Chondrocyte (in vitro differentiated cells): Measurements from ENCODE around the gene SLC13A1. TPM values are rescaled to one million over a fixed set of nuclear protein-coding genes. Genes with fewer than 3 reads are reported as not detected.

Experiments
- DNase-seq: peaks from one replicate; pipeline ENCODE4 v3.0.0; 2021; ENCODE audit warnings: mixed read lengths, low spot score
- H3K27ac Mint-ChIP-seq: one replicate; pipeline ENCODE4 v1.8.0; 2021; ENCODE audit warnings: mild to moderate bottlenecking, moderate library complexity, mixed read lengths; ENCODE audit not compliant: unreplicated experiment
- H3K27me3 Mint-ChIP-seq: 2 replicates; pipeline ENCODE4 v1.8.0; 2021; ENCODE audit warnings: low read depth, mixed read lengths
- H3K36me3 Mint-ChIP-seq: 2 replicates; pipeline ENCODE4 v1.8.0; 2021; ENCODE audit warnings: low read depth, mixed read lengths
- H3K4me1 Mint-ChIP-seq: 2 replicates; pipeline ENCODE4 v1.8.0; 2021; ENCODE audit warnings: low read depth, mild to moderate bottlenecking, mixed read lengths
- H3K4me3 Mint-ChIP-seq: one replicate; pipeline ENCODE4 v1.8.0; 2021; ENCODE audit warnings: mild to moderate bottlenecking, moderate library complexity, mixed read lengths; ENCODE audit not compliant: unreplicated experiment
- H3K9me3 Mint-ChIP-seq: 2 replicates; pipeline ENCODE4 v1.8.0; 2021; ENCODE audit warnings: low read depth, mixed read lengths
- long read RNA-seq: library from polyadenylated mRNA; stranded (forward); transcript quantifications from one replicate; pipeline ENCODE4 v2.0.0, GENCODE V29; 2021
- total RNA-seq: library from RNA; stranded (reverse); gene quantifications from 3 replicates; pipeline ENCODE4 v1.2.1, GENCODE V29; 2021
- TF ChIP-seq, protein P1 (sequence below): fragments of 200-600 bp; sonication (generic); IDR thresholded peaks from 2 replicates; pipeline ENCODE4 v1.5.0; 2021; ENCODE audit warnings: antibody characterized with exemption, mild to moderate bottlenecking, moderate library complexity

Gene SLC13A1, protein sequence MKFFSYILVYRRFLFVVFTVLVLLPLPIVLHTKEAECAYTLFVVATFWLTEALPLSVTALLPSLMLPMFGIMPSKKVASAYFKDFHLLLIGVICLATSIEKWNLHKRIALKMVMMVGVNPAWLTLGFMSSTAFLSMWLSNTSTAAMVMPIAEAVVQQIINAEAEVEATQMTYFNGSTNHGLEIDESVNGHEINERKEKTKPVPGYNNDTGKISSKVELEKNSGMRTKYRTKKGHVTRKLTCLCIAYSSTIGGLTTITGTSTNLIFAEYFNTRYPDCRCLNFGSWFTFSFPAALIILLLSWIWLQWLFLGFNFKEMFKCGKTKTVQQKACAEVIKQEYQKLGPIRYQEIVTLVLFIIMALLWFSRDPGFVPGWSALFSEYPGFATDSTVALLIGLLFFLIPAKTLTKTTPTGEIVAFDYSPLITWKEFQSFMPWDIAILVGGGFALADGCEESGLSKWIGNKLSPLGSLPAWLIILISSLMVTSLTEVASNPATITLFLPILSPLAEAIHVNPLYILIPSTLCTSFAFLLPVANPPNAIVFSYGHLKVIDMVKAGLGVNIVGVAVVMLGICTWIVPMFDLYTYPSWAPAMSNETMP
- not detected in 3 replicates for total RNA-seq
- long read RNA-seq = 0 reads

DNA sequence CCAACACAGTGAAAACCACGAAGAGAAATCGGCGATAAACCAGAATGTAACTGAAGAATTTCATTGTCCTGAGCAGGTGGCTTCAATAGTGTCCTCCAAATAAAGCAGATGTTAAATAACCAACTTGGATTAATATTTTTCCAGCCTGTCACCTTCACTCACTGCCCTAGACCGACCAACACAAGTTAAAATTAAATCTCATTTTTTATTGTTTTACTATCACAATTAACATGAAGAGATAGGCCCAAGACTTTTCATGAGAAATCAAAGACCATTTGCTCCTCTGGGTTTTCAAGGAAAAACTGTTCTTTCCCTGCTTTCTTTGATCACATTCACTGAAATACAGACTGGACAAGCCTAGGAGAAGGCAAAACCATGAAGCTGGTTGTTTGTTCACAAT lies at the start of gene SLC13A1:
Gene SLC13A1, minus strand, starts transcription at position 87 of the 400 bp plus-strand sequence. Its CDS starts 23 bp downstream, at position 64.
- TF ChIP-seq, protein P1, sequence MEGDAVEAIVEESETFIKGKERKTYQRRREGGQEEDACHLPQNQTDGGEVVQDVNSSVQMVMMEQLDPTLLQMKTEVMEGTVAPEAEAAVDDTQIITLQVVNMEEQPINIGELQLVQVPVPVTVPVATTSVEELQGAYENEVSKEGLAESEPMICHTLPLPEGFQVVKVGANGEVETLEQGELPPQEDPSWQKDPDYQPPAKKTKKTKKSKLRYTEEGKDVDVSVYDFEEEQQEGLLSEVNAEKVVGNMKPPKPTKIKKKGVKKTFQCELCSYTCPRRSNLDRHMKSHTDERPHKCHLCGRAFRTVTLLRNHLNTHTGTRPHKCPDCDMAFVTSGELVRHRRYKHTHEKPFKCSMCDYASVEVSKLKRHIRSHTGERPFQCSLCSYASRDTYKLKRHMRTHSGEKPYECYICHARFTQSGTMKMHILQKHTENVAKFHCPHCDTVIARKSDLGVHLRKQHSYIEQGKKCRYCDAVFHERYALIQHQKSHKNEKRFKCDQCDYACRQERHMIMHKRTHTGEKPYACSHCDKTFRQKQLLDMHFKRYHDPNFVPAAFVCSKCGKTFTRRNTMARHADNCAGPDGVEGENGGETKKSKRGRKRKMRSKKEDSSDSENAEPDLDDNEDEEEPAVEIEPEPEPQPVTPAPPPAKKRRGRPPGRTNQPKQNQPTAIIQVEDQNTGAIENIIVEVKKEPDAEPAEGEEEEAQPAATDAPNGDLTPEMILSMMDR = no peak
- Mint-ChIP-seq H3K4me3 (no peak within 1 kb of the TSS), H3K27me3 (peaks cover 2% of the 10 kb centered on the region), H3K9me3 (no peaks in the 10 kb centered on the region), H3K4me1 (no peaks in the 10 kb centered on the region), H3K27ac (no peak within 1 kb of the TSS), H3K36me3 (no peaks in the 10 kb centered on the region)
- no peak for DNase-seq

DNA sequence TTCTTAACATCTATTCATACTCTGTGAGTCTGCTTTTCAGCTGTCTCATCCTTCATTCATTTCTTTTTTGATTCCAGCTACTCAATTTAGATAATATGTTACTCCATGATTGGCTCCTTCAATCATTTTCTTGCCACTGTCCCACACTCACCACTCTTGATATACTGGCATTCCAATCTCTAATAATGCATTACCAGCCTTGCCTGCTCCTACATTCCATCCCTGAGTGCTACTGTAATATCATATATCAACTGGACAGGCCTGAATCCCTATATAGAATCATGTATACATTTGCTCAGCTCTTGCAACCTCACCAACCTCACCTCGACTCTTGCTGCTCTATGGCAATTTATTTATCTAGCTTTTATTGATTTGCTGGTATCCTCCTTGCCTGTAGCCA lies 45.0 kb upstream of the SLC13A1 start:
- H3K4me3 Mint-ChIP-seq = no peak overlapping the region
- no peaks in the 10 kb centered on the region for H3K9me3 Mint-ChIP-seq
- no peaks in the 10 kb centered on the region for H3K4me1 Mint-ChIP-seq
- TF ChIP-seq, protein P1 = no peak
- H3K27me3 Mint-ChIP-seq = peaks cover 4% of the 10 kb centered on the region
- H3K27ac Mint-ChIP-seq = no peak overlapping the region
- DNase-seq = no peak
- H3K36me3 Mint-ChIP-seq = no peaks in the 10 kb centered on the region

DNA sequence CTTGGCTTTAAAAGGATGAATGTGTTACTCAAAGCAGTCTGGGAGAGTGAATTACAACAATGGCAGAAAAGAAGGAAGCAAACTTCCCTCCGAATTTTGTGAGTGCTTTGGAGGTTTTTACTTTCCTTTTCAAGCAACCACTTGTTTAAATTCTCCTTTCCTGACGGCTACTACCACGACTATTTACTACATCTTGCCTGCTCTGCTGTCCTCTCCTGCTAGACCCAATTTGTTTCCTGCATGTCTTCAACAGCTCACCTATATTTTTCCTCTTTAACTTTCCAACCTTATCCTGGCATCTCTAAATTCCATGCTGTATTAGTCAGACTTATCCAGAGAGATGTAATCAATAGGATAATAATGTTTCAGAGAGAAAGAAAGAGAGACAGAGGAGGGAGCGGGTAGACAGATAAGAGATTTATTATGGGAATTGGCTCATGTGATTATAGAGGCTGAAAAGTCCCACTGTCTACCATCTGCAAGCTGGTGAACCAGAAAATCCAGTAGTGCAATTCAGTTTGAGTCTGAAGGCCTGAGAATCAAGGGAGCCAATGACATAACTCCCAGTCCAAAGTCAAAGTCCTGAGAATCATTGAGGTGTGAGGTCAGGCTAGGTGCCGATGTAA lies 42.8 kb upstream of the SLC13A1 start:
- H3K36me3 Mint-ChIP-seq = no peaks in the 10 kb centered on the region
- no peaks in the 10 kb centered on the region for H3K9me3 Mint-ChIP-seq
- peaks cover 4% of the 10 kb centered on the region for H3K27me3 Mint-ChIP-seq
- H3K4me3 Mint-ChIP-seq = no peak overlapping the region
- TF ChIP-seq, protein P1 = no peak
- H3K4me1 Mint-ChIP-seq = no peaks in the 10 kb centered on the region
- no peak for DNase-seq
- no peak overlapping the region for H3K27ac Mint-ChIP-seq

DNA sequence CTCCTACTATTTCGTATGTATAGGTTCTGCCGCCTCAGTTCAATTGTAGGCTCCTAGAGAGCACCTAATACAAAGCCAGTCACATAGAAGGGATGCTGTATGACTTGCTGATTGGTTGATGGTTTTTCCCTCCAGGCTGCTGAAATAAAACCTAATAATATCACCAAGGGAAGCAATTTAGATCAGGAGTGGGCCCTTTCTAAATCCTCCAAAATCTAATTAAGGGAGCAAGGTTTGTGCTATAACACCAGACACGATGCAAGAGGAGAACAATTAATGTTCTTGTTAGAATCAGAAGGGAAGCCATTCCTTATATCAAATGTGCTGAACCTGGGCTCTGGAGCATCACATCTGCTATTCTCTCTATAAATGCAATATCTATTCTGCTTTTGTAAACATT lies 42.0 kb upstream of the SLC13A1 start:
- TF ChIP-seq, protein P1 = no peak
- H3K27me3 Mint-ChIP-seq = peaks cover 3% of the 10 kb centered on the region
- no peak for DNase-seq
- no peaks in the 10 kb centered on the region for H3K36me3 Mint-ChIP-seq
- H3K4me1 Mint-ChIP-seq = no peaks in the 10 kb centered on the region
- H3K27ac Mint-ChIP-seq = no peak overlapping the region
- no peaks in the 10 kb centered on the region for H3K9me3 Mint-ChIP-seq
- no peak overlapping the region for H3K4me3 Mint-ChIP-seq
